ENCODE data around the gene LRFN2.

GRCh38 chr6:40347571-40348011 is 239.6 kb downstream of the LRFN2 start:
- TF ChIP-seq FOXA1 (IDR thresholded peaks at IDR 0.05) = no peak
- no peak for TF ChIP-seq ELF4 (IDR thresholded peaks at IDR 0.05)
- no peak for TF ChIP-seq ARNT (IDR thresholded peaks at IDR 0.05)
- TF ChIP-seq BHLHE40 (IDR thresholded peaks at IDR 0.05; ENCODE audit: borderline replicate concordance) = no peak
- TF ChIP-seq TARDBP (IDR thresholded peaks at IDR 0.05) = no peak
- no peak for TF ChIP-seq FOXM1 (IDR thresholded peaks at IDR 0.05; ENCODE audit: borderline replicate concordance)
- TF ChIP-seq LEF1 (IDR thresholded peaks at IDR 0.05; ENCODE audit: borderline replicate concordance) = no peak
- no peak for TF ChIP-seq FOXK2 (IDR thresholded peaks at IDR 0.05)
- no peak for TF ChIP-seq SP1 (IDR thresholded peaks at IDR 0.05)
- no peak for TF ChIP-seq SUZ12 (IDR thresholded peaks at IDR 0.05)
- no peak for TF ChIP-seq PKNOX1 (IDR thresholded peaks at IDR 0.05)
- no peak for TF ChIP-seq L3MBTL2 (conservative IDR thresholded peaks at IDR 0.05)
